GM20000 (cell line): ENCODE results near the gene PTGR1.
"Not testable (repeated sequence)": the region's sequence is repeated elsewhere in the genome, so short reads cannot be mapped to it uniquely, and the experiment has no call there.

Source experiments
- DNase-seq: peaks from one replicate; pipeline ENCODE4 v3.0.0; 2012; ENCODE audit warnings: low spot score
- TF ChIP-seq, protein P1 (sequence below): IDR thresholded peaks from 2 replicates; pipeline ENCODE4 v1.5.1; 2012; ENCODE audit warnings: mild to moderate bottlenecking, control low read depth; ENCODE audit errors: extremely low read depth, missing control alignments

Gene PTGR1

DNA sequence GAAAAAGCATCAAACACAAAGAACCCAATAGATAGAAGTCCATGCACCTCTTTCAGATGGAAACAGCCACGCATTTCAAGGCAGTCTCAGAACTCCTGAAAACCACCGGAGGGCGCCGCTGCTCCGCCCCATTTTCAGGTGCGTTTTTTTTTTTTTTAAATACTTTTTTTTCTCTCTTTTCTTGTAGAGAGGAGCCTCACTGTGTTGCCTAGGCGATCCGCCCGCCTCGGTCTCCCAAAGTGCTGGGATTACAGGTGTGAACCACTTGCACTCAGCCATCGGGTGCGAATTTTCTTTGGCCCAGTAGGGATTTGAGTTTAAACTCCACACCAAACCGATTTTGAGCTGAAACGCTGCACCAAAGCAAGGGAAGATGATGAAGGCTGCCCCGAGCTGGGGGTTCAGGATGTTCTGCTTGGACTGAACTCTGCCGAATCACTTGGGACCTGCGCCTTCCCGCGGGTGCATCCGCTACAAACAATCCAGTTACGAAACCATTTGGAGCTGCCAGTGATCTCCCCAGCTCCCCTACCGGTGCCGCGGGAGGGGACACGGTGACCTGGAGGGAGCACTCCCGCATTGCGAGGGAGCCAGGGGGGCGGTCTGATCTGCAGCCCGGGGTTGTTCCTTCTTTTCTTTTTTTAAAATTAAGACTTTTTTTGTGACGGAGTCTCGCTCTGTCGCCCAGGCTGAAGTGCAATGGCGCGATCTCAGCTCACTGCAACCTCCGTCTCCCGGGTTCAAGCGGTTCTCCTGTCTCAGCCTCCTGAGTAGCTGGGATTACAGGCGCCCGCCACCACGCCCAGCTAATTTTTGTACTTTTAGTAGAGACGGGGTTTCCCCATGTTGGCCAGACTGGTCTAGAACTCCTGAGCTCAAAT is 1.4 kb downstream of the PTGR1 start:
- TF ChIP-seq, protein P1, sequence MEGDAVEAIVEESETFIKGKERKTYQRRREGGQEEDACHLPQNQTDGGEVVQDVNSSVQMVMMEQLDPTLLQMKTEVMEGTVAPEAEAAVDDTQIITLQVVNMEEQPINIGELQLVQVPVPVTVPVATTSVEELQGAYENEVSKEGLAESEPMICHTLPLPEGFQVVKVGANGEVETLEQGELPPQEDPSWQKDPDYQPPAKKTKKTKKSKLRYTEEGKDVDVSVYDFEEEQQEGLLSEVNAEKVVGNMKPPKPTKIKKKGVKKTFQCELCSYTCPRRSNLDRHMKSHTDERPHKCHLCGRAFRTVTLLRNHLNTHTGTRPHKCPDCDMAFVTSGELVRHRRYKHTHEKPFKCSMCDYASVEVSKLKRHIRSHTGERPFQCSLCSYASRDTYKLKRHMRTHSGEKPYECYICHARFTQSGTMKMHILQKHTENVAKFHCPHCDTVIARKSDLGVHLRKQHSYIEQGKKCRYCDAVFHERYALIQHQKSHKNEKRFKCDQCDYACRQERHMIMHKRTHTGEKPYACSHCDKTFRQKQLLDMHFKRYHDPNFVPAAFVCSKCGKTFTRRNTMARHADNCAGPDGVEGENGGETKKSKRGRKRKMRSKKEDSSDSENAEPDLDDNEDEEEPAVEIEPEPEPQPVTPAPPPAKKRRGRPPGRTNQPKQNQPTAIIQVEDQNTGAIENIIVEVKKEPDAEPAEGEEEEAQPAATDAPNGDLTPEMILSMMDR, result peak; percentile 54
- peak; percentile 73 for DNase-seq

DNA sequence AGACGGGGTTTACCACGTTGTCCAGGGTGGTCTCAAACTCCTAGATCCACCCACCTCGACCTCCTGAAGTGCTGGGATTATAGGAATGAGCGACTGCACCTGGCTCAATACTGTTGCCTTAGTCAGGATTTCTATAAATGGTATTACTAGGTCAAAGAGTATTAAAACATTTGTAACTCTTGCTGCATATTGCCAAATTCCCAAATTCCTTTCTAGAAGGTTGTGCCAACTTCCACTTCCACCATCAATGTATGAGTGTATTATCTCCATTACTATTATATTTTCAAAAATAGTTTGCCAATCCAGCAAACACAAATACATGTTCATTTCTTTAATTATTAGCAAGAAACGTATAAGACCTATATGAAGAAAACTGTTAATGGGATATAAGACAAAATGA is 10.6 kb downstream of the PTGR1 start:
- DNase-seq, result no peak
- TF ChIP-seq, protein P1, result no peak

DNA sequence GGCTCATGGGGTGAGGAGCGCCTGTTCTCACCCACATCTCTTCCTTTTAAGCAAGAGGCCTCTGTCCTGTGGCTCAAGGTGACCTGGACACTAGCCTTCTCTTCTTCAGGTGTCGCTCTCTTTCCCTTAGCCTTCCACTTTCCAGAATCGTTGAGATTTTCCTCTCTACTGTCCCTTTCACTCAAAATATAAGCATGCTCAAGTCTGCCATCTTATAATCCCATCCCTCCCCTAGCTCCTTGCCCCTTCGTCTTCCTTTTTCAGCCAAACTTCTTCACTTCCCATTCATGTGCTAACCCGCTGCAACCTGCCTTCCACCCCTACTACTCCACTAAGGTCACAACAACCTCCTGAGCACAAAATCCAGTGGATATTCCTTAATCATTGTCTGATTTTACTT is 13.1 kb downstream of the PTGR1 start:
- TF ChIP-seq, protein P1, result no peak

DNA sequence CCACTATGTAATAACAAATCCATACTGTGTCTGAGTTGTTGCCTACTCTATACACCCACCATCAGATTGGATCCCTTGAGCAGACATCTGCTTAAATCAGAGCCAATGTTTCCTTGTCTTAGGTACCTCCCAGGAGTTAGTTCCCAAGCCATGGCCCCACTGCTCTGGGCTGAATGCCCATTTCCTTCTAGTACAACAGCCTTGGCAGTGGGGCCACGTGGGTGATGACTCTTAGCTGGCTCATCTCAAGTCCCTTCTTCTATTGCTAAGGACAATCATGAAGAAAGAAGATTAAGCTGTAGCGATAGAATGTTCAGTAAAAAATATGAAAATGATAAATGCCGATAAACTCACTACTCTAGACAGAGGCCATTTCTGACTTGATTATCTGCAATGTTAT is 16.6 kb downstream of the PTGR1 start:
- TF ChIP-seq, protein P1, result no peak
- no peak for DNase-seq

More for the DNA sequence above, 13.1 kb downstream of the PTGR1 start:
- no peak for DNase-seq

DNA sequence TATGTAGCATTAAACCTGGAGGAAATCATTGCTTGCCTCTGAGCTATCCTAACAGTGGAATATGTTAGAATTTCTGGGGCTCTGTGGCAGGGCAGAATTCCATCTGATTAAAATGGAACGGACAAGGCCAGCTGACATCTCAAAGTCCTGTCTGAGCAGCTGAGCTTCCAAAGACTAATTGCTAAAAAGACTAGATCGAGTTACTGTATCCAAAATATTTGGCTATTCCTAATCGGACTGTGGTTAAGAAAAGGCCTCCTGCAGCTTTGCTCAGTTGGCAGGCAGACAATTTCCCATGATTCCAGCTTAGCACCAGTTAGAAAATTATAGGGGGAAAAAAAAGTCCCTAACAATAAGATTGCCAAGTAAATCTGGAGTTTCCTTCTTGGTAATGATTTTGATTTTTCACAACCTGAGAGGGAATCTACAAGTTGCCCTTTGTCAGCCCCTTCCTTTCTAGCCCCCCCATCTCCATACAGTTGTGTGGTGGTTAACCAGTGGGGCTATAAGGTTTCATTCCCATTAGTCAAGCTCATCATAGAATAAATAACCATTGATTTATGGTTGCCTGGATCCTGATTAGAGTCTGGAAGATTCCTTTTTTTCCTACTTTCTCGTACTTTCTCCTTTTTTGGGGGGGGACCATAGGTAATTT is 26.4 kb downstream of the PTGR1 start:
- DNase-seq, result no peak
- TF ChIP-seq, protein P1, result no peak

DNA sequence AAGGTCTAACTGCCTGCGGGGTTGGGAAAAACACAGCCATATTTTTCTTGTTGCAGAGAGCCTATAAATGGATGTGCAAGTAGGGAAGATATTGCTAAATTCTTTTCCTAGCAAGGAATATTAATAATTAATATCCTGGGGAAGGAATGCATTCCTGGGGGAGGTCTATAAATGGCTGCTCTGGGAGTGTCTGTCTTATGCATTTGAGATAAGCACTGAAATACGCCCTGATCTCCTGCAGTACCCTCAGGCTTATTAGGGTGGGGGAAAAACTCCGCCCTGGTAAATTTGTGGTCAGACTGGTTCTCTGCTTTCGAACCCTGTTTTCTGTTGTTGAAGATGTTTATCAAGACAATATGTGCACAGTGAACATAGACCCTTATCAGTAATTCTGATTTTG is 31.3 kb downstream of the PTGR1 start:
- DNase-seq, result not testable (repeated sequence)

DNA sequence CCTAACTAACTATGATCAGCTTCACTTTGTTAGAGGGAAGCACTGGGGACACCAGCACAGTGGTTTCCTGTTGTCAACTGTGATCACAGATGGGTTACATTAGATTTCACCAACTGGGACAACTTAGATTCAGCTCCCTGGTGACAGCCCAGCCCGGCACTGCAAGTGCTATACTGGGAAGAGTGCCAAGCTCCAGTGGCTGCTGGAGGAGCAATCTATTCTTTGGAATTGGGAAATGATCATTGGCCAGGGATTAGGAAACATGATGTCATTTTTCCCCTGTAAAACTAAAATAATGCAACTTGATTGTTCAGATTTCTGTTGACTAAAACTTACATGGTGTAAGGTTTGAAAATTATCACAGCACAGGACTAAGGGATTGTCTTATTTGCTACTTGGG is 33.2 kb downstream of the PTGR1 start:
- TF ChIP-seq, protein P1, result no peak

DNA sequence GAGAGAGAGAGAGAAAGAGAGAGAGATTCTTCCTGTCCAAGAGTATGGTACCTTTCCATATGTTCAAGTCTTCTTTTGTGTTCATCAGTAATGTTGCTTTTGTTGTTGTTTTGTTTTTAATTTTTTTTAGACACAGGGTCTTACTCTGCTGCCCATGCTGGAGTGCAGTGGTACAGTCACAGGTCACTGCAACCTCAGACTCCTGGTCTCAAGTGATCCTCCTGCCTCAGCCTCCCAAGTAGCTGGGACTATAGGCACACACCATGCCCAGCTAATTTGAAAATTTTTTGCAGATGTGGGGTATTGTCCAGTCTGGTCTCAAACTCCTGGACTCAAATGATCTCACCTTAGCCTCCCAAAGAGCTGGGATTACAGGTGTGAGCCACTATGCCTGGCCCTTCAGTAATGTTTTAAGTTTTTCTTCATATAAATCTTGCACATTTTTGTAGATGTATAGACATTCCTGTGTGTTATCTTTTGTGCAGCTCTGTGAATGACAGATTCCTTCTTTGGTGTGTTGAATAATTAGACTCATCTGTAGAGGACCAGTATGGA is 38.2 kb downstream of the PTGR1 start:
- TF ChIP-seq, protein P1, result no peak
- no peak for DNase-seq

More for the DNA sequence above, 33.2 kb downstream of the PTGR1 start:
- DNase-seq, result no peak
